ENCODE results near the gene GNAL.

GNAL gene

DNA sequence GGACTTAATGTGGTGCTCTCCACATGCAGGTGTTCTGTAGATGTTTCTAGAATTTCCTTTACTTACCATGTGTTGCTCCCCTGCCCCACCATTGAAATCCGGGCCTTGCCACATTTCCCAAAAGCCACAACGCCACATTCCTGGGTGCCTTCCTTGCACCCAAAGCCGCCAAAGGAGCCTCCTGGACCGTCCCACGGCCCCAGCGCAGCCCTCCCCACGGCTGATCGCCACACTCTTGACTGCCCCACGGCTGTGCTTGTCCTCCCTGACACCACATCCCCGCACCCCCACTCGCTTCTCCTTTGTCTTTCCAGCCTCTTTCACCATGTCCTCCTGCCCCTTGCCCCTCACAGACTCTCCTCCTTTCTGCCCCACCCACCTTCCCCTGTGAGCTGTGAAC lies 121.9 kb downstream of the GNAL start:
- DNase-seq (ENCODE audit: low read depth in 1 of 2, low spot score in 1 of 2), result no peak
- in situ Hi-C loops (cut with HindIII; ENCODE audit: low pct_unique_long_range_greater_than_20kb, low sequenced_read_pairs), result no loop called here
- no peak for TF ChIP-seq JUND (IDR thresholded peaks at IDR 0.05; ENCODE audit: low read depth)

DNA sequence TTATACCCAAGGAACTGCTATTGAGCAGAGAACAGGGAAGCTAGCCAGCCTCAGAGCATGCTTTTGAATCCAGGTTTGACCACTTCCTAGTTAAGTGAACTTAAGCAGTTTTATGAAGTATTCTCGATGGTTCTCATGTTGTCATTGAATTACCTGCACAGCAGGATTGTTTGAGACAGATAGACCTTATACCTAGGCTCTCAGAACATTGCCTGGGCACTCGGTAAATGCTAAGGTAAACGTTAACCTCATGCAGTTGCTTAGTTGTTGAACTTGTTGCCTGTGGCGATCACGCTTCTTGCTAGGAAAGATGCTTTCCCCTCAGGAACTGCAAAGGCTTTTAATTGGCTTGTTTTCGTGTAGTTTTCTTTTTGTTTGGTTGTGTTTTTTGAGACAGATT lies 128.2 kb downstream of the GNAL start:
- no peak for DNase-seq (ENCODE audit: low read depth in 1 of 2, low spot score in 1 of 2)
- TF ChIP-seq JUND (IDR thresholded peaks at IDR 0.05; ENCODE audit: low read depth), result no peak
- in situ Hi-C loops (cut with HindIII; ENCODE audit: low pct_unique_long_range_greater_than_20kb, low sequenced_read_pairs), result no loop called here

DNA sequence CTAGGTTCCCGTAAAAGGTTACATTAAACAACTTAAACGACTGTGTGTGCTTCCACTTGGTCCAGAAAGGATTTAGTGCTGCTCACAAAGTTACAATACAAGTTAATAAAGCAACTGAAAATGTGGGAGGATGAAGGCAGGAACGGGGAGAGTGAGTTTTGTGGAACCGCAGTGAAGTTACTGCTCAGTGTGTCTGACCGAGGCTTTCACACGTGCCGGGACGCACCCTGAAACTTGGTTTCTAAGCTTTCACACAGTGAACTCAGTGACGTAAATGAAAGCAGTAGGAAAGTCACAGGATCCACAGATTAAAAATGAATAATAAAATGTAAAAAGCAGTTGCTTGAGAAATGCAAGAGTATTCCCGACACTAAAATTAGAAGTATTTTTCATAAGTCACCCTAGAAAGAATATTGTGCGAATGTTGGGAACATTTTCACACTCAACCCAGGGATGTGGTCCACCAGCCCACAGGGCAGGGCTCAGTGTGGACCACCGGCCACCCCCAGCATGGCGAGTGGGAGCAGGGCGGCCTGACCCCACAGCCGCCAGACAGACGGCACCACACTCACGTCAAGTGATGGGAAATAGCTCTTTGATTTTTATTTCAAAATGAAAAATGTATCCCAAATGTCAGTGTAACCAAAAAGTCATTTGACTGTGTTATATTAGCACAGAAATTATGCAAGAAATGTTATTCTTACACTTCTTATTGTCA lies 129.6 kb downstream of the GNAL start:
- in situ Hi-C loops (cut with HindIII; ENCODE audit: low pct_unique_long_range_greater_than_20kb, low sequenced_read_pairs), result no loop called here
- no peak for TF ChIP-seq JUND (IDR thresholded peaks at IDR 0.05; ENCODE audit: low read depth)
- no peak for DNase-seq (ENCODE audit: low read depth in 1 of 2, low spot score in 1 of 2)

DNA sequence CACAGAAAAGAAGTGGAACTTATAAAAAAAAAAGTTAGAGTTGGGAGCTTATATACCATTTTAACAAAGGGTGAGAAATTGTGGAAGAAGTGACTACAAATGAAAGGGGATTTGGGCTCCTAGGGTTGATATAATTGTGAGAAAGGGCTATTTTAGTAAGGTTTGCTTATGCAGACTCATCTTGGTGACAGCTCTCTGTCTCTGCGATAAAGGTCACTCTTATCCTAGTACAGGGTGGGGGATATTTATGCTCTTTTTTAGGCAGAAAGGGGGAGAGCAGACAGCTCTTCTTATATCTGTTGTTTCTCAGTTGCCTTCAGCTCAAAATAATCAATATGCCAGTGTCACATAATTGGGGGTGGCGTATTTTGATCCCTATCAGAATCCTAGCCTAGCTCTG lies 130.9 kb downstream of the GNAL start:
- no peak for TF ChIP-seq JUND (IDR thresholded peaks at IDR 0.05; ENCODE audit: low read depth)
- in situ Hi-C loops (cut with HindIII; ENCODE audit: low pct_unique_long_range_greater_than_20kb, low sequenced_read_pairs), result no loop called here
- no peak for DNase-seq (ENCODE audit: low read depth in 1 of 2, low spot score in 1 of 2)

DNA sequence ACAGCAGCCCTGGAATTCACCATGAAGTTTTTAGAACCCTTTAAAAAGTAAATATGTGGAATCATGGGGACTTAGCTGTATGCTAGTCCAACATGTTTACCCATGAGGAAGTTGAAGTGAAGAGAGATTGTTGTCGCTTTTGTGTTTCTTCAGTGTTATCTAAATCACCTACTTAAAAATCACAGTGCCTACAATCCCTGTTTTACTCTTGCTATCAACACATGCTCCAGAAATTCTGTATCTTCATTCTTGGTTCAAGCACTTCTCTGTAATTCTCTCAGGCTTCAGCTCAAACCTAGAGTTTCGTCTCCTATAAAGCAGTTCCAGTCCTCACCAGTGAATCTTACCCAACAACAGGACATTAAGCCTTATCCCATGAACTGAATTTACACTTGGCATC lies 131.6 kb downstream of the GNAL start:
- no peak for DNase-seq (ENCODE audit: low read depth in 1 of 2, low spot score in 1 of 2)
- no peak for TF ChIP-seq JUND (IDR thresholded peaks at IDR 0.05; ENCODE audit: low read depth)
- in situ Hi-C loops (cut with HindIII; ENCODE audit: low pct_unique_long_range_greater_than_20kb, low sequenced_read_pairs), result no loop called here

DNA sequence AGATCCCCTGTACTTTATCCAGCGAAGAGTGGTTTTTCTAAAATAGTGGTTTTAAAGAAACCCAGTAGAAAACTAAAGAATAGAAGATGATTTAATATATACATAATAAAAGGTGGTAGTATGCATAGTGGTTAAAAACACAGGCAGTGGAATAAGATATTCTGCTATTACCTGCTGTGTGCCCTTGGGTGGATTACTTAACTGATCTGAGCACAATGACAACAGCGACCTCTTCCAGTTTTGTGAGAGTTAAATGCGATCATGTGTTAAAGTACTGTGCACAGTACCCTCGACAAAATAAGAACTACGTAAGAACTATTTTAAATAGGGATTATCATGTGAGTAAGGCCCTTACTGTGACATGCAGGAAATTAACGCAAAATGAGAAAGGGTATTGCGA lies 132.1 kb downstream of the GNAL start:
- TF ChIP-seq JUND (IDR thresholded peaks at IDR 0.05; ENCODE audit: low read depth), result no peak
- DNase-seq (ENCODE audit: low read depth in 1 of 2, low spot score in 1 of 2), result no peak
- in situ Hi-C loops (cut with HindIII; ENCODE audit: low pct_unique_long_range_greater_than_20kb, low sequenced_read_pairs), result no loop called here

DNA sequence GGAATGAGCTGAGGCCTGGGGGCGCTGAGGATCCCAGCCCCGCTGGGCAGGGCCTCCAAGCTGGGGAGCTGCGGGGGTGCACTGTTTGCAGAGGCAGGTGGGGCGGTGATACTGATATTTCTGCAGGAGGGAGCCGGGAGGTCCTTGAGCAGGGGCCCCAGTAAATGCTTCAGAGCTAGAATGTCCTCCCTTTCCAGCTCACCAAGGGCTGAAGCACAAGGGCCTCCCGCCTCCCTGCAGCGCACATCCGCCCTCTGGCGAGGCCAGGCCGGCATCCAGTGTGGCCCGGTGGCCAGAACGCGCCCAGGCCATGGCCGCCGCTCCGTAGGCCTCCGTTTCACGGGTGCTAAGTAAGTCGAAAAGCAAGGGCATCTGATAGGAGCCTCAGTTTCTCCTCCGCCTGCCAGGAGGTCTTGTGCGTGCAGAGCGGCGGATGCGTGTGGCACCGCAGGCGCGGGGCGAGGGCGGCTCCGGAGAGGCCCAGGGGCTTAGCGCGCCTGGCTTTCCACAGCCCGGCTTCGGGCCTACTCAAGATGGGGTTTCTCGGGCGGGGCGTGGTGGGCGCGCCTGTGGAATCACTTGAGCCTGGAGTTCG lies 132.7 kb downstream of the GNAL start:
- TF ChIP-seq JUND (IDR thresholded peaks at IDR 0.05; ENCODE audit: low read depth), result no peak
- in situ Hi-C loops (cut with HindIII; ENCODE audit: low pct_unique_long_range_greater_than_20kb, low sequenced_read_pairs), result no loop called here
- DNase-seq (ENCODE audit: low read depth in 1 of 2, low spot score in 1 of 2), result no peak

DNA sequence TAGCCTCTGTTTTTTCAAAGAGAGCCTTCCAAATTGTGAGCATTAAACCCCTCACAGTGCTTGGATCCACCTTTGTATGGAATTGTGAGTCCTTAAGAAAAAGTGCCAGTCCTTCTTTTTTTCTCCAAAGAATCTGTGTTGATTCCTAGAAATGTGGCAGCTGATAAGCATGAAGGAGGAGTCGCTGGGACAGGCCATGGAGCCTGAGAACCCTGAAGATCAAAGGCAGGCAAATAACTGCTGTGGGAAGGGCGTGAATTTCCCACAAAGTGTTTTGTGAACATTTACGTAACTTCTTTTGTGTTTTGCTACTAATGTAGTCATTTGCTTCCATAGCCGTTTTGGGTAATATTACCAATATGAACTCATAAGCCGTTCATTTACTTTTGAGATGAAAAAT lies 134.5 kb downstream of the GNAL start:
- DNase-seq (ENCODE audit: low read depth in 1 of 2, low spot score in 1 of 2), result no peak
- TF ChIP-seq JUND (IDR thresholded peaks at IDR 0.05; ENCODE audit: low read depth), result no peak
- in situ Hi-C loops (cut with HindIII; ENCODE audit: low pct_unique_long_range_greater_than_20kb, low sequenced_read_pairs), result no loop called here

DNA sequence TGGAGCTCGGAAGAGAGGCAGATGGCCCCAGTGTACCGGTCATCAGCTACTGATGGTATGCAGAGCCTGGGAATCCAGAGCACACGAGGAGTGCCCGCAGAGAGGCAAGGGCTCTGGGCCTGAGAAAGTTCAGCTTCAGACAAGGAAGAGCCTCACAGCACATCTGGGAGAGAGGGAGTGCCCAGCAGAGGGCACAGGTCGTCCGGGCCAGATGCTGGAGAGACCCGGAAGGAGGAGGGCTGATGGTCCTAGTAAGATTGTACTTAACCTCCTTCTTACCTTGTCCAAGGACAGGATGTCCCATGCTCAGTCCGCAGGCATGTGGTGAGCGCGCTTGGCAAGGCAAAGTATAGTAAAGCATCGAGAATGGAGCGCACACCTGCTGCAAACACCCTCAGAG lies 137.8 kb downstream of the GNAL start:
- in situ Hi-C loops (cut with HindIII; ENCODE audit: low pct_unique_long_range_greater_than_20kb, low sequenced_read_pairs), result no loop called here
- DNase-seq (ENCODE audit: low read depth in 1 of 2, low spot score in 1 of 2), result no peak
- no peak for TF ChIP-seq JUND (IDR thresholded peaks at IDR 0.05; ENCODE audit: low read depth)

DNA sequence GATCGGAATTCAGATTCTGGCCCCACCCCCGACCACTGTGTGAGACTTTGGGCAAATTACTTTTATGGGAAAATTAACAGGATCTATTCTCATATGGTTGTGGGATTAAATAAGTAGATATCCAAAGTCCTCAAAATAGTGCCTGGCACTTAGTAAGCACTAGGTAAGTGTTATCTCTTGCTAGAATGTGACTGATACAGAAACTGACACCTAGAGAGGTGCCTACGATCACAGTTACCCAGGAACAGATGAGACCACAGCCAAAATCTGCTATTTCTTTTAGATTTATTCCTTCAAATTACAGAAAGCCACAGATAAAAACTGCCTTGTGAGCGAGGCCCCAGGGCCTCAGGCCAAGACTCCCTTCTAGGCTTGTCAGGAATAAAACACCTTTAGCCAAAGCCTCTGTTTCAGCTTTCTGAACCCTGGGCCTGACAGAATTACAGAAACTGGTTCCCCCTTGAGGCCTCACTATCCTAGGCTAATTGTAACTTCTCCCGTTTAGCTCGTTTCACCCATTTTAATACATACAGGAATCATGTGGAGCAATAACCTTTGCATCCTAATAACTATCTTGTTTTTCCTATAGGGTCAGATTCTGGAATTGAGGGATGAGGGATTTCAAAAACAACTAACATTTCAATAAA lies 139.8 kb downstream of the GNAL start:
- no peak for DNase-seq (ENCODE audit: low read depth in 1 of 2, low spot score in 1 of 2)
- in situ Hi-C loops (cut with HindIII; ENCODE audit: low pct_unique_long_range_greater_than_20kb, low sequenced_read_pairs), result no loop called here
- TF ChIP-seq JUND (IDR thresholded peaks at IDR 0.05; ENCODE audit: low read depth), result no peak

DNA sequence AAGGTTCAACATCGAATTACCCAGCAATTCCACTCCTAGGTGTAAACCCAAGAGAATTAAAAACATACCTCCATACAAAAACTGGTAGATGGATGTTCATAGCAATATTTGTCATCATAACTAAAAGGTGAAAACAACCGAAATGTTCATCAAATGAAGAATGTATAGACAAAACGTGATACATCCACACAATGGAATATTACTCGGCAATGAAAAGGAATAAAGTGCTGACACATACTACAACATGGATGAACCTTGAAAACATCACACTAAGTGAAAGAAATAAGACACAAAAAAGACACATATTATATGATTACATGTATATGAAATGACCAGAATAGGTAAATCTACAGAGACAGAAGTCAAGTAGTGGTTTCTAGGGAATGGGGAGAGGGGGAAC lies 141.5 kb downstream of the GNAL start:
- no peak for TF ChIP-seq JUND (IDR thresholded peaks at IDR 0.05; ENCODE audit: low read depth)
- in situ Hi-C loops (cut with HindIII; ENCODE audit: low pct_unique_long_range_greater_than_20kb, low sequenced_read_pairs), result no loop called here
- no peak for DNase-seq (ENCODE audit: low read depth in 1 of 2, low spot score in 1 of 2)

DNA sequence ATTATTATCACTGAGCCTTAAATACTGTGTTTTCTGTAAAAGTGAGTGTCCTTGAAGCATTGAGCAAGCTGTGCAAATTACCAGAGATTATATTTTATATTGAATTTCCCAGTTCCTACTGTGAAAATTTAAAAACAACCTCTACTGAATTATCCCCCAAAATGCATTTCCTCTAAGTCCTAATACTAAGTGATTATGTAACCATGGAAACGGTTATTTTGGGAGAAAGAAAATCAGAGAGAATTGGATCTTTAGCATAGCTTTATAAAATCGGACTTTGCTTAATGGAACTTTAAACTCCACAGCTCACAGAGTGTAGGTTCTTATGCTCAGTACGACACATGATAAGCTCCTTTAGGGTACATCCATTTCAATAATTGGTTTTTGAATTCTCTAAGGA lies 142.9 kb downstream of the GNAL start:
- in situ Hi-C loops (cut with HindIII; ENCODE audit: low pct_unique_long_range_greater_than_20kb, low sequenced_read_pairs), result no loop called here
- TF ChIP-seq JUND (IDR thresholded peaks at IDR 0.05; ENCODE audit: low read depth), result no peak
- DNase-seq (ENCODE audit: low read depth in 1 of 2, low spot score in 1 of 2), result no peak

DNA sequence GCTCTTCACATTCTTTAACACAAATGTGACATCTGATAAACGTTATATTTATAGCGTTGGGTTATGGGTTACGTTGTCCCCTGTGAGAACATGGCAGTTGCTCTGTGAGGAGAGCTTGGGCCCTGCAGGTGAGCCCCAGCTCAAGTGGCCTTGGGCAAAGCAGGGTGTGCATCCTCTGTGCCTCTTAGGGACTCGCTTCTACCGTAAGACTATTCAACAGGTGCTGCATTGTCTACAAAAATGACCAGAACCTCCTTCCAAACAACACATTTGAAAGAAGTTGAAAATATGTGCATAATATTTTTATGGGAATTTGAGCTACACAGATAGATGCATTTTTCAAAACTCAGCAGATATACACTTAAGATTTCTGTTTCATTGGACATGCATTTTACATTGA lies 145.7 kb downstream of the GNAL start:
- TF ChIP-seq JUND (IDR thresholded peaks at IDR 0.05; ENCODE audit: low read depth), result no peak
- in situ Hi-C loops (cut with HindIII; ENCODE audit: low pct_unique_long_range_greater_than_20kb, low sequenced_read_pairs), result no loop called here
- no peak for DNase-seq (ENCODE audit: low read depth in 1 of 2, low spot score in 1 of 2)

Measured in T47D (cell line).